GM23248 (cell line): ENCODE results near the gene CAPN11.

Source experiments
- EZH2 ChIP-seq: fragments of 200-600 bp; sonication (generic); IDR thresholded peaks from 2 replicates; pipeline ENCODE4 v1.6.1; 2018; ENCODE audit warnings: antibody characterized with exemption, mild to moderate bottlenecking; ENCODE audit not compliant: insufficient read depth, poor library complexity, severe bottlenecking
- EZH2phosphoT487 ChIP-seq: fragments of 200-600 bp; sonication (generic); IDR thresholded peaks from 2 replicates; pipeline ENCODE4 v1.6.1; 2018; ENCODE audit warnings: antibody characterized with exemption, moderate library complexity, mild to moderate bottlenecking, low read depth; ENCODE audit not compliant: insufficient read depth

DNA sequence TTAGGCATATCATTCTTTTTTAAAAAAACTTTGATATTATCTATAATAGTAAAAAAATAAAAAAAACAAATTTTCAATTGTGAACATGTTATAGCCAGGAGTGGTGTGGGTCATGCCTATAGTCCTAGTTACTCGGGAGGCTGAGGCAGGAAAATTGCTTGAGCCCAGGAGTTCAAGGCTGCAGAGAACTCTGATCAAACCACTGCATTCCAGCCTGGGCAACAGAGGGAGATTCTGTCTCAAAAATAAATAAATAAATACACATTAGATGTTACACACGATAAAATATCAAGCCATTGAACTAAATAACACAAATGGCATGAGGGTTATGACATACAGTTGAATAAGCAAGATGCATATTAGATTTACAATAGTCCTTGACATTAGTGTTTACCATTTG, 30.2 kb downstream of the CAPN11 start:
- TF ChIP-seq EZH2phosphoT487, result no peak
- no peak for TF ChIP-seq EZH2
